GM18507 (cell line): ENCODE measurements around the gene LARGE1.

Experiments used
- DNase-seq: peaks from one replicate; pipeline ENCODE4 v3.0.0; 2011; ENCODE audit warnings: low read depth; ENCODE audit not compliant: insufficient read length; ENCODE audit errors: extremely low spot score
- FAIRE-seq: peaks from 2 replicates; lab custom pipeline; 2011; peaks lifted over from hg19 to GRCh38; lab: Jason Lieb, UNC

Gene LARGE1

DNA sequence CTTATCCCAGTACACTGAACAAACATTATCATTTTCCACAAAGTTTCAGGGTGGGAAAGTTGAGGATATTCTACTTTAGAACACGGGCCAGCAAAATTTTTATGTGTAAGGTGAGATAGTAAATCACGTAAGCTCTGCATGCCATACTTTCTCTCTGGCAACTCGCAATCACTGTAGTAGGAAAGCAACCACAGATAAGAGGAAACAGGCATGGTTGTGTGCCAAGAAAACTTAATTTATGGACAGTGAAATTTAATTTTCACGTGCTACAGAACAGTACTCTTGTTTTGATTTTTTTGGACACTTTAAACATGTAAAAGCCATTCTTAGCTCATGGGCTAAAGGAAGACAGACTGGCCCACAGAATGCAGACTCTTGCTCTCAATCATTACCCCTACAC is 82.5 kb downstream of the LARGE1 start:
- no peak for DNase-seq
- no peak for FAIRE-seq

- DNase-seq (no peak), FAIRE-seq (no peak)
Observed at GRCh38 chr22:33835265-33835664, 85.0 kb downstream of the LARGE1 start.

- DNase-seq (no peak), FAIRE-seq (no peak)
Observed at GRCh38 chr22:33832558-33833151, 87.6 kb downstream of the LARGE1 start.

GRCh38 chr22:33831651-33832050 is 88.6 kb downstream of the LARGE1 start:
- no peak for FAIRE-seq
- DNase-seq: no peak

- FAIRE-seq (no peak), DNase-seq (no peak)
Observed at GRCh38 chr22:33831207-33831606, 89.1 kb downstream of the LARGE1 start.

DNA sequence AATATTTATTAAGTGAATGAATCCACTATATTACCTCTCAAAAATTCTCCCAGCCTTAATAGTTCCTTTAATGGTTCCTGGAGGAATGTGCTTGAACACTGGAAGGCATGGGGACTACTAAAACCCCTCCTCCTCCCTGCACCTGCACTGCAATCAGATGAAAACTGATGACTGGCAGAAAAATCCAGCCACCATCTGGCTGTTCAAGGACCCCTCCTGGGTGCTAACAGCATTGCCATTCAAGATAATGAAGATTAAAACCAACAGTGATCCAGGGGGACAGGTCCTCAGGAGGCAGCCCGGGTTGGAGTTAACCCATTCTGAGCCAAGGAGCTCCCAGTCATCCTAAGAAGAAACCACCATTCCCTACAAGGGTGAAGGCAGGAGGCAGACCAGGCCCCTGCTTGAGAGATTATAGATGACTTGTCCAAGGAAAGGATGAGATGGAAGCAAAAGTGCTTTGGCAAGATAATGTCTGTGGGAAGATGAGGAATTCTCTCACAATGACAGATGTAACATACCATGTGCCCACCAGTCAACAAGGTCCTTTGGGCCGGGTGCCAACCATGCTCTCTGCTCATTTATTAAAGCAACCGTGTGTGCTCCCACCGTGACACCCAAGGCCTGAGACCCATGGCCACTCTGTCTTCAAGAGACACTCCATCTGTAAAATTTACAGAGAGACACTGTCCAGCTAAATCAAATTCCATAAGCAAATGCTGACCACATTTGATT is 90.6 kb downstream of the LARGE1 start:
- DNase-seq (no peak), FAIRE-seq (no peak)

- FAIRE-seq: no peak
- DNase-seq: no peak
Observed at GRCh38 chr22:33828302-33828701, 92.0 kb downstream of the LARGE1 start.

- no peak for FAIRE-seq
- no peak for DNase-seq
Observed at GRCh38 chr22:33825761-33826160, 94.5 kb downstream of the LARGE1 start.

DNA sequence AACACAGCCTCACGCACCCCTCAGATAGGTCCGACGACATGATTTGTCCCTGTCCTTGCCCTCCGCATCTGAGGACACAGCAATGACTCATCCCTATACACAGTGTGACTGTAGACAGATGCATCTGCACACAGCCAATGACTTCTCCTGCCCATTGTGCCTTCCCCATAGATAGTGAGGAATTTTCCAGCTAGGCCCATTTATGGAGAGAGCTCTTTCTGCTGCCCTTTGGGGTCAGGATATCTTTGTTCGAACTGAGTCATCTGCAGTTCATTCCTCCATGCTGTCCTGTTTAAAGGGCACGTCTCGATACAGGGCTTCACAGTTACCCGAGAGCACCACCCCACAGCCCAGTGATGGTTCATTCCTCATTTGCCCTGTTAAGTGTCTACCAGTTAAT is 96.7 kb downstream of the LARGE1 start:
- DNase-seq (no peak), FAIRE-seq (no peak)

DNA sequence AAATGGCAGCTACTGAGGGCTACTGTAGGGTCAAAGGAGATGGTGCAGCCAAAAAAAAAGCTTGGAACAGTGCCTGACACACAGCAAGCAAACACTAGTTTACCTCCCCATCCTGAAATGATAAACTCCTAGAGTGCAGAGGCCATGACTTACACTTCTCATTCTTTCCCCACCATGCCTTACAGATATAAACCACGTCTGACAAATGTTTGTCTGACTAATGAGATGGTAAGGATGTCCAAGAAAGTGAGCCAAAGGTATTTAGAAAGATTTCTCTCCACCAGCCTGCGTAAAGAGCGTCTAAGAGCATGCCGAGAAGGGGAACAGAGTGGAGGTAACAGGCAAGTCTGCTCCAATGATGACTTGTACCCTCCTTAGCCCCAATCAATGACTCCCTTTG is 99.0 kb downstream of the LARGE1 start:
- DNase-seq (no peak), FAIRE-seq (no peak)

DNA sequence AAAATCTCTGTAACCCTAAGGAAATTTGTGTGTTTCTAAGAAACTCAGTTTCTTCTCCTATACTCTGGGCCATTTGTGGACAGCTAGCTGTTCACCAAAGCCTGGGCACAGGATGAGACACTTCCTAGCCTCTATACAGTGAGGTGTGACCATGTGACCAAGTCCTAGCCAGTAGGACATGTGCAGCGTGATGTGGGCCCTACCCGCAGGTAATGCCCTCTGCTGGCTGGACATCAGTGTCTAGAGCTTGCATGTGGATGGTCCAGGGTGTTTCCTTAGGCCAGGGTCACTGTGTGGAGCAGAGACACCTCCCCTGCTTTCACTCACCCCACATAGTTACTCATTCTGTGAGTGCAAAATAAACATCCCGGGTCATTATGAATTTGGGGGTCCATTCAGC is 100.5 kb downstream of the LARGE1 start:
- DNase-seq (no peak), FAIRE-seq (no peak)

- no peak for FAIRE-seq
Observed at GRCh38 chr22:33817512-33818127, 102.7 kb downstream of the LARGE1 start.

DNA sequence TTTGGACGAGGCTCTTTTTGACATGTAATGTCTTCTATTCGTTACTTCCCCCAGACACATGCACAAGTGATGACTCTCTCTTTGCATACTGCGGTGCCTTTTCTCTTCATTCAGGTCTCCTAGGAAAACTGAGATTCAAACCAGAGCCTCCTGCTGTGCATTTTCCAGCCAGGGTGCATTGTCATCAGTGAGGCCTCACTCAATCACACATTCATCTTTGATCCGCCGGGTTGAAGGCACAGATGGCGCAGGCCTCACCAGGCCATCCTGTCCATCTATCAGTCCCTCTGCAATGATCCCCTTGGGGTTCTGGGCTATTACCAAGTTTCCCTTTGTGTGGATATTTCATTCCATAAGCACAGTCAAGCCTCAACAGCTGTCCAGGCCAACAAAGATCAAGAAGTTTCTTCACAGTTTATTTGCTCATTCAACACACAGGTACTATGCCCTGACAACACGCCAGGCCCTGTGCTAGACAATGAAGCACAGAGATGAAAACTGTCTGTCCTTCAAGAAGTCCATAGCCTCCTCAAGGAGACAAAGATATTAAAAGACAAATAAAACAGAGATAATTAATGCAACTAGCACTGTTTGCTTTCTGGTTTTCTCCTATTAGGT is 107.8 kb downstream of the LARGE1 start:
- DNase-seq: no peak

More at GRCh38 chr22:33817512-33818127, 102.7 kb downstream of the LARGE1 start:
- DNase-seq: no peak

GRCh38 chr22:33811686-33812085 is 108.6 kb downstream of the LARGE1 start:
- DNase-seq: no peak
- no peak for FAIRE-seq

More for the DNA sequence above, 107.8 kb downstream of the LARGE1 start:
- FAIRE-seq: no peak

GRCh38 chr22:33811208-33811607 is 109.1 kb downstream of the LARGE1 start:
- FAIRE-seq (no peak), DNase-seq (no peak)

- DNase-seq (no peak), FAIRE-seq (no peak)
Observed at GRCh38 chr22:33807470-33807869, 112.8 kb downstream of the LARGE1 start.

GRCh38 chr22:33806191-33806590 is 114.1 kb downstream of the LARGE1 start:
- DNase-seq (peak; percentile 26), FAIRE-seq (peak; percentile 89)

- DNase-seq (no peak), FAIRE-seq (no peak)
Observed at GRCh38 chr22:33803371-33804282, 116.6 kb downstream of the LARGE1 start.

DNA sequence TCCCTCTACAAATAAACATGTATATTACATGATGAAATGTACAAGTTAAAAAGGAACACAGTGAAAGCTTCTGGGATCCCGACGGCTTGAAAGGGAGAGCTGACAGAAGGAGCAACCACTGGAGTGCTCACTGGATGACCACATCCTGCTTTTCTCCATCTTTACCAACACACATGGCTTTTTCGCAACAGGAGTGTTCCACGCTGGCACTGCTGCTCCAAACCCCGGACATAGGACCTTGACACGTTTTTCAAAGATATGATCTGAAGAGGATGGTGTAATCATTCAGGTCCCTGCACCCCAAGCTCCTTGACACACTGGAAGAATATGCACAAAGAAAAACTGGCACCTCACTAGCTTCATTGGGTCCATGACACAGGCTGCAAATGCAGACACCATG is 121.9 kb downstream of the LARGE1 start:
- no peak for FAIRE-seq
- no peak for DNase-seq

- DNase-seq (no peak), FAIRE-seq (no peak)
Observed at GRCh38 chr22:33796494-33796893, 123.8 kb downstream of the LARGE1 start.
